CD4-positive, alpha-beta T cell treated with Interleukin-15 for 4 hours (primary cell): Measurements from ENCODE around the gene CDSN.
"Not testable (repeated sequence)": the region's sequence is repeated elsewhere in the genome, so short reads cannot be mapped to it uniquely, and the experiment has no call there.

Experiments
- DNase-seq: peaks from one replicate; pipeline ENCODE4 v3.0.0-alpha.2; 2020; ENCODE audit warnings: low spot score

Gene CDSN

DNA sequence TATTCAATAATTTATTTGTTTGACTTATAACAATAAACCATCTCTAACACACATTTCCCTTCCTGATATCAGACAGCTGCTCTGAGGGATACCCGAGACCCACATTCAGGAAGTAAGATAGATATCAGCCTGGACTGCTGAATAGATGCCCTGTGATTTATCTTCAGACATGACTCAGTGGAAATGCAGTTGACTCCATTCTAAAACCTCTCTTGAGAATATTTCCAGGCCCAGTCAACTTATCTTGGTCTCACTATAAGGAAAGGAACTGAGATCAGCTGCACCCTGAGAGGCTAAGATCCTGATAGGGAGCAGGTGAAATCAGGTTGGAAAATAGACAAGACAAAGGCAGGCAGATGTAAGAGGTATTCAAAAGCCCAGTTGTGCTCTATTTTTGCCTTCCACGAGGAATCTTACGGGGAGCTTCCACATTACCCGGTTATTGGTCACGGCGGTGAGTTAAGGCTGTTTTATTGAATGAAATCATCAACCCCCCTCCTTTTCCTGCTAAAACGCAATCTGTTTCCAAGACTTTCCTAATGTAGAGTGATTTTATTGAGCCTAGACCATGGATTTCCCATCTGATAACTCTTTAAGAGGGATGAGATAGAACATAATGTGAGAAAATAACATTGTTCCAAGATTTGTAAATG is 33.3 kb downstream of the CDSN start:
- no peak for DNase-seq

DNA sequence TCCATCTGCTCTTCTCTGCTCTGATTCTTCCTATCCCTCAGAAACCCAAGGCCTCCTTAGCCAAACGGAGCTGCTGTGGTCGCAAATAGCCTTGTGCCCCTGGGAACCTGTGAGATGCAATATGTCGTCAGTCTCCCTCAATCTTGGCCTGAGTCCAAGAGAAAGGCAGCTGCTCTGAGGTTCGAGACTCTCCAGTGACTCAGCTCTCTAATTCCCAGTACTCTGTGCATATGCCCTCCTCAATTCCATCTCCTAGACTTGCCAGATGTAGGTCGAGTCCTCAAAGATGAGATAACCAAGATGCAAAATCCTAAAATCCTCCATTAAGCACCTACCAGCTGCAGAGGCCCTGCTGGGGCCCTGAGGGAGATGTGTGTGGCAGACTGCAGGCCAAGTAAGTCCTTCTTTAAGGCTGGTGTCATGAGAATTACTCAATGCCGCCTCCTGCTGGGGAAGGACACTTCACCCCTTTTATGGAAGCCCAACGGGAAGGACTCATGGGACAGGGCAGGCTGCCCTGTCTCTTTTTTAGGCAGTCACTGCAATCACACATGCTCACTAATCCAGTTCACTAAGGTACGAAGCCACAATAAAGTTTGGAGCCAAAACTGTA is 36.4 kb downstream of the CDSN start:
- DNase-seq: peak; percentile 32

DNA sequence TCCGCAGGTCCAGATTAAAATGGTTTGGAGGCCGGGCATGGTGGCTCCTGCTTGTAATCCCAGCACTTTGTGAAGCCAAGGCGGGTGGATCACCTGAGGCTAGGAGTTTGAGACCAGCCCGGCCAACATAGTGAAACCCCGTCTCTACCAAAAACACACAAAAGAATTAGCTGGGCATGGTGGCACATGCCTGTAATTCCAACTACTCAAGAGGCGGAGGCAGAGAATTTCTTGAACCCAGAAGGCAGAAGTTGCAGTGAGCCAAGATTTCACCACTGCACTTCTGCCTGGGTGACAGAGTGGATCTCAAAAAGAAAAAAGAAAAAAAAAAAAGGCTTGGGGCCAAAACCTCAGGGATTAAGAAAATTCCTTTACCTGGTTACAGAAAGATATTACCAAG is 38.4 kb downstream of the CDSN start:
- DNase-seq: no peak

- DNase-seq: peak; percentile 69
These were observed 40.5 kb downstream of the CDSN start for GRCh38 chr6:31079656-31080261.

GRCh38 chr6:31076611-31077010 is 43.6 kb downstream of the CDSN start:
- no peak for DNase-seq

DNA sequence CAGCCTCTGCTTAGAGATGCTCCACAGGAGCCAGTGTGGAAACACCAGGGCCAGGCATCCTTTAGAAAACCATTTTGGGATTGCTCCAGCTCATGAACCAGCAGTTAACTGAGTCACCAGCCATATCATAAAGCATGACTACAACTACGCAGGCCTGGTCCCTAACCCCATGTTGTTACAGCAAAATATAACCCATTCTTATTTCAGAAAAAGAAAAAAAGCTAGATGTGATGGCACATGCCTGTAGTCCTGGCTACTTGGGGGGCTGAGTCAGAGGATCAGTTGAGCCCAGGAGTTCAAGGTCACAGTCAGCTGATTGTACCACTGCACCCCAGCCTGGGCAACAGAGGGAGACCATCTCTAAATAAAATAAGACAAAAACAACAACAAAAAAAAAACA is 44.7 kb downstream of the CDSN start:
- DNase-seq: no peak

GRCh38 chr6:31074401-31074800 is 45.8 kb downstream of the CDSN start:
- DNase-seq: no peak

DNA sequence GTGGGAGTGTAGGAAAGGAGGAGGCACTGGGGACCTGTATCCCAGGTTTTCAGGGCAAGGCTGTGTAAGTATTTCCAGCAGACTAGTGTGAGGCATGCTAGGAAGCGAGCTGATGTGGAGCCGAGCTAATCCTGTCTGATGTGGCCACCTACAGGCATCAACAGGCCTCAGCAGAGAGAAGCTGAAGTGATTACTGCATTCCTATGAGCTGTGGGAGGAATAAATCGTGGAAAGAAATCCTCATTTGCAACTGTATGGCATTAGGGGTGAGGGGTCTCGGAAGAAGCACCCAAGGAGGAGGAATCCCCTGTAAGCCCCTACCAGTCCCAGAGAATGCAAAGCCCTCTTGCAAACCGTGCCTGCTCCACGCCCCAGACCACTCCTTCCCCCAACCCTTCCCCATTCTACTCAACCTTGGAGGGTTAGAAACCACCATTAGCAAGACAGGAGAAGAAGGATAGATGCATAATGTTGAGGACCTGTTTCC is 49.5 kb downstream of the CDSN start:
- no peak for DNase-seq

DNA sequence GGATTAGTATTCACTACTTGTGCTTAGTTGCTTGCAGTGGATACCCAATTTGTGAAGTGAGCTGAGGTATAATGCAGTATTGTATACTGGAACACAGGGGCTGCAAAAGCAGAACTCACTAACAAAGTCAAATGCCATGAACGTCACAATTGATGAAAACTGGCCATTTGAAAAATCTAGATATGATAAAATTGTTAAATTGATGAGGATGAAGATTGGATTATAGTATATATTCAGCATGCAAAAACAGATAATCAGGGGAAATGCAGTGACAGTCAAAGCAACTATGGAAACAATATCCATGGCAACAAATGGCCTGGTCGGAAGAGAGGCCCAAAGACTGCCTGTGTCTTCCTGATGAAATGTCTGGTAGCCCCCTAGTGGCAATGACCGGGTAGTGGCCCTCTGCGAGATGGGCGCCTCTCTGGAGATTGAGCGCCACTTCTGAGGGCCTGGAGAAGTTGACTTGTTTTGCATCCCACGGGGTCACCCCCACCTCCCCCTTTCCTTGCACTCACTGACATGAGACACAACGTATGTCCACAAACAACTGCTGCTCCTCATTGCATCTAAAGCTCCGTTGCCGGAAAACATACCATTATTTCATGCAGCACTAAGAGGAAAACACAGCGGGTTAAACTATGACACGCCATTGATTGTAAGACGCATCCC is 51.4 kb downstream of the CDSN start:
- peak; percentile 65 for DNase-seq

GRCh38 chr6:31067891-31068668 is 52.2 kb downstream of the CDSN start:
- not testable (repeated sequence) for DNase-seq

DNA sequence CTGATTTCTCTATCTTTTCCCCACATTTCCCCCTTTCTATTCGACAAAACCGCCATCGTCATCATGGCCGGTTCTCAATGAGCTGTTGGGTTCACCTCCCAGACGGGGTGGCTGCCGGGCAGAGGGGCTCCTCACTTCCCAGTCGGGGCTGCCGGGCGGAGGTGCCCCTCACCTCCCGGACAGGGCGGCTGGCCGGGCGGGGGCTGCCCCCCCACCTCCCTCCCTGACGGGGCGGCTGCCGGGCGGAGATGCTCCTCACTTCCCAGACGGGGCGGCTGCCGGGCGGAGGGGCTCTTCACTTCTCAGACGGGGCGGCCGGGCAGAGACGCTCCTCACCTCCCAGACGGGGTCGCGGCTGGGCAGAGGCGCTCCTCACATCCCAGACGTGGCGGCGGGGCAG is 53.2 kb downstream of the CDSN start:
- DNase-seq: not testable (repeated sequence)

DNA sequence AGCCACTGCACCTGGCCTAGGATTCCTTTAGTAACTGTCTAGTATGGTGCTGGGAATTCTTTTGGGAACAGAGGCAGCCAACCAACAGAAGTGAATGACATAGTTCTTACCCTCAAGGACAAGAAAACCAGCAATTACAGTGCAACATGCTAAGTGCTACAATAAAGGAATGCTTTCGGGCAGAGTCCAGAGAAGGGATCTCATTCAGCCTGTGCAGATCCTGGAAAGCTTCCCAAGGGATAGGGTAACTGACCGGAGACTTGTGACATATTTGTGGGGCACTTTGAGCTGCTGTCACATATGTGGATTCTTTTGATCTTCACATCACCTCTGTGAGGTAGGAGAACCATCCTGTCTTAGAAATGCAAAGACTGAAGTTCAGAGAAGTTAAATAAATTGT is 54.7 kb downstream of the CDSN start:
- no peak for DNase-seq
